Choroid plexus epithelial cell (primary cell): ENCODE measurements around the gene ITPR1.

Source experiments
- DNase-seq: peaks from one replicate; pipeline ENCODE4 v3.0.0-alpha.2; 2010; ENCODE audit warnings: low read depth
- H3K4me3 ChIP-seq: 2 replicates; pipeline ENCODE4 v1.5.1; 2011; ENCODE audit warnings: low read depth, mild to moderate bottlenecking, control low read depth, low read length, moderate library complexity
- TF ChIP-seq, protein P1 (sequence below): conservative IDR thresholded peaks from 2 replicates; pipeline ENCODE4 v1.5.1; 2011; ENCODE audit warnings: low read depth, mild to moderate bottlenecking, control low read depth, inconsistent platforms, low read length, moderate library complexity

The ITPR1 gene

GRCh38 chr3:4818986-4819693, 326.0 kb downstream of the ITPR1 start:
- no peak overlapping the region for H3K4me3 ChIP-seq
- no peak for DNase-seq
- TF ChIP-seq, protein P1, sequence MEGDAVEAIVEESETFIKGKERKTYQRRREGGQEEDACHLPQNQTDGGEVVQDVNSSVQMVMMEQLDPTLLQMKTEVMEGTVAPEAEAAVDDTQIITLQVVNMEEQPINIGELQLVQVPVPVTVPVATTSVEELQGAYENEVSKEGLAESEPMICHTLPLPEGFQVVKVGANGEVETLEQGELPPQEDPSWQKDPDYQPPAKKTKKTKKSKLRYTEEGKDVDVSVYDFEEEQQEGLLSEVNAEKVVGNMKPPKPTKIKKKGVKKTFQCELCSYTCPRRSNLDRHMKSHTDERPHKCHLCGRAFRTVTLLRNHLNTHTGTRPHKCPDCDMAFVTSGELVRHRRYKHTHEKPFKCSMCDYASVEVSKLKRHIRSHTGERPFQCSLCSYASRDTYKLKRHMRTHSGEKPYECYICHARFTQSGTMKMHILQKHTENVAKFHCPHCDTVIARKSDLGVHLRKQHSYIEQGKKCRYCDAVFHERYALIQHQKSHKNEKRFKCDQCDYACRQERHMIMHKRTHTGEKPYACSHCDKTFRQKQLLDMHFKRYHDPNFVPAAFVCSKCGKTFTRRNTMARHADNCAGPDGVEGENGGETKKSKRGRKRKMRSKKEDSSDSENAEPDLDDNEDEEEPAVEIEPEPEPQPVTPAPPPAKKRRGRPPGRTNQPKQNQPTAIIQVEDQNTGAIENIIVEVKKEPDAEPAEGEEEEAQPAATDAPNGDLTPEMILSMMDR = no peak

DNA sequence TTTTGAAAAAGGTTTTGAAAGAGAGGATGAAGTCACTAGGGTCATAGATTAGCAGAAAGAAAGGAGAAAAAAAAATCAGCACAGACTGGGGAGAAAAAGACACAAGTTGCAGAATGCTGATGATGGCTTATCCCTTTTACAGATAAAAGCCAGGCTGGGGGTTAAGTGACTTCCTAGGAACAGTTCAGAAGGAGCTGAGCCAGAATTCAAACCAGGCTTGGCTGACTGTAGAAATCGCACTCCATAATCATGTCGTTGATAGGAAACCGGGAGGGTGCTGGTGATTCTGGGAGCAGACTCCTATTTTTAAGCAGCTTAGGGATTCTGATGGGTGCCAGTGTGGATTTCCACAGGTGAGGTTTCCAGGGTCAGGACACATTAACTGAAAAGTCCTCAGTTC, 326.6 kb downstream of the ITPR1 start:
- DNase-seq = no peak

GRCh38 chr3:4820296-4821121, 327.4 kb downstream of the ITPR1 start:
- DNase-seq = no peak

More for the DNA sequence above, 326.6 kb downstream of the ITPR1 start:
- H3K4me3 ChIP-seq = no peak overlapping the region
- TF ChIP-seq, protein P1 = no peak

DNA sequence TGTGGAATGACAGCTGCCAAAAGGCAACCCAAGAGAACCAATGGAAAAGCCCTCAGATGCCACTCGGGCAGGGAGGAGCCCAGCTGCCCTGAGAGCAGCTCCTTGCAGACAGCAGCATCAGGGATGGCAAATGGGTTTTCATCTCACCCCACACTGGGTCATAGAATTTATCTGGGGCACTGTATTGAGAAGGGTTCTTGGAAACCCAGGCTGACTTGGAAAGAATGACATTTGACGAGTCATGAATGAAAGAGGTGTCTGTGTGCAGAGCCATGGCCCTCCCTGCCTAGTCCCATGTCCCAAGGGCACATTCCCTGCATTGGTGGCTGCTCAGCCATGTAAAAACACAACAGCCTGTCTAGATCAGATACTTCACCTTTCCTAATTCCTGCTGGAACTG, 328.2 kb downstream of the ITPR1 start:
- no peak for DNase-seq
- TF ChIP-seq, protein P1 = no peak

More at GRCh38 chr3:4820296-4821121, 327.4 kb downstream of the ITPR1 start:
- H3K4me3 ChIP-seq = no peak overlapping the region
- TF ChIP-seq, protein P1 = no peak

DNA sequence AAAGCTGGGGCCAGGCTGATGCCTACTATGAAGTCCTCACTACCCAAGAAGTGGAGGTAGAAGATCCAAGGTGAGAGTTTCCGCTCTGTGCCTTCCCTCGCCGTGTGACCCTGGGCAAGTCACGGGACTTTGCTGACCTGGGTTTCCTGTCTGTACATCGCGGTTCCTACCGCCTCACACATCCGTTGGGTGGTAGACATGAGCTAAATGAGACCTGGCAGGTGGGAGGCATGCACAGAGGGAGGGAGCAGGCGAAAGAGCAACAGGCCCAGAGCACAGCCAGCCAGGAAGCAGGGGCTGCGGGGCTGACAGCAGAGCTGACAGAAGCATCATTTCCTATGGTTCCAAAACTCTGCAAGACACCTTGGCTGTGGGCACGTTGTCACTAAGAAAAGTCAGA, 328.8 kb downstream of the ITPR1 start:
- TF ChIP-seq, protein P1 = no peak
- no peak for DNase-seq

More for the DNA sequence above, 328.2 kb downstream of the ITPR1 start:
- H3K4me3 ChIP-seq = no peak overlapping the region

DNA sequence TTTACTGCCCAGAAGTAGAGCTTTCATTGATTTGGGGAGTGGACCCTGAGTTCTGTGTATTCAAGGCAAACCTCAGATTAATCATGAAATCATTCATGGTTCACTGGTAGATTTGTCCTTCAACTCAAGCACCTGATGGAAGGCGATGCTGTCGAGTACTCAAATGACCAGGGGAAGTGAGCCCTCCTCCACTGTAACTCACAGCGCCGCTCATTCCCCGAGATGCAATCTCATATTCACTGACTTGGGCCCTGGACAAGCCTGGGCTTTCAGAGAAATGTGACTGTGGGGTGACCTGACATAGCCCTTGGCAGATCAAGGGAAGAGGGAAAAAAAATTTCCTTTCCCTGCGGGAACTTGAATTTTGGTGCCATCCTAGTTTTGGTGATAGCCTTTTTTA, 329.4 kb downstream of the ITPR1 start:
- H3K4me3 ChIP-seq = no peak overlapping the region
- DNase-seq = no peak
- TF ChIP-seq, protein P1 = no peak

More for the DNA sequence above, 328.8 kb downstream of the ITPR1 start:
- H3K4me3 ChIP-seq = no peak overlapping the region
